Activated CD4-positive, alpha-beta T cell treated with anti-CD3 and anti-CD28 coated beads, Interleukin-2, amount 50 U/mL, for 16 hours (primary cell): ENCODE results near the gene CAVIN1.
"Not testable (repeated sequence)": the region's sequence is repeated elsewhere in the genome, so short reads cannot be mapped to it uniquely, and the experiment has no call there.

Source experiments
- DNase-seq: peaks from one replicate; pipeline ENCODE4 v3.0.0-alpha.2; 2020

CAVIN1 gene

GRCh38 chr17:42372142-42372541 is 50.9 kb downstream of the CAVIN1 start:
- no peak for DNase-seq

GRCh38 chr17:42368797-42369561 is 54.1 kb downstream of the CAVIN1 start:
- DNase-seq = not testable (repeated sequence)

- not testable (repeated sequence) for DNase-seq
These were observed 54.7 kb downstream of the CAVIN1 start for GRCh38 chr17:42368310-42368709.

- not testable (repeated sequence) for DNase-seq
These were observed 56.7 kb downstream of the CAVIN1 start for GRCh38 chr17:42366176-42367023.

GRCh38 chr17:42365136-42365535 is 57.9 kb downstream of the CAVIN1 start:
- no peak for DNase-seq

- no peak for DNase-seq
These were observed 59.1 kb downstream of the CAVIN1 start for GRCh38 chr17:42363767-42364585.

- DNase-seq = no peak
These were observed 59.8 kb downstream of the CAVIN1 start for GRCh38 chr17:42363231-42363630.

GRCh38 chr17:42362245-42362961 is 60.7 kb downstream of the CAVIN1 start:
- no peak for DNase-seq

GRCh38 chr17:42361781-42362186 is 61.3 kb downstream of the CAVIN1 start:
- DNase-seq = peak; percentile 51

GRCh38 chr17:42360388-42360787 is 62.7 kb downstream of the CAVIN1 start:
- DNase-seq = not testable (repeated sequence)

GRCh38 chr17:42359133-42359532 is 63.9 kb downstream of the CAVIN1 start:
- DNase-seq = no peak

- no peak for DNase-seq
These were observed 64.6 kb downstream of the CAVIN1 start for GRCh38 chr17:42358434-42358833.

- no peak for DNase-seq
These were observed 67.9 kb downstream of the CAVIN1 start for GRCh38 chr17:42354956-42355843.
